K562 (cell line): ENCODE measurements around the gene IGF1R. TPM values are rescaled to one million over a fixed set of nuclear protein-coding genes. Genes with fewer than 3 reads are reported as not detected.

Experiments used
- ATAC-seq: fragments of 200-7000 bp; cut with Tn5 transposase; 3 replicates; pipeline ENCODE4 v1.9.1; 2020; ENCODE audit warnings: moderate library complexity
- BruUV-seq: library from RNA; stranded (reverse); fragments of 400-500 nt; replicated peaks from 2 replicates; lab custom pipeline; 2021; lab: Mats Ljungman, UMichigan
- CTCF ChIA-PET: fragments of 300-600 bp; formaldehyde crosslinking; extraction: SDS; loops from one replicate; lab custom pipeline; 2021; ENCODE audit warnings: low intra/inter-chr PET ratio; lab: Yijun Ruan, JAX
- POLR2A ChIA-PET: fragments of 300-600, 350-650 bp; sonication (Branson Sonifier 250); formaldehyde crosslinking; extraction: SDS; loops from one replicate; lab custom pipeline; 2021; ENCODE audit warnings: antibody characterized with exemption, inconsistent platforms; lab: Yijun Ruan, JAX
- DNase-seq, 4 experiments: peaks; one replicate each; pipeline versions ENCODE4 v3.0.0 to v3.0.0-alpha.2; 2011 to 2018; ENCODE audit warnings: low spot score in 3 of 4, mixed read lengths in 3 of 4; ENCODE audit errors: extremely low read depth in 1 of 4
- FAIRE-seq: peaks from 2 replicates; lab custom pipeline; 2011; peaks lifted over from hg19 to GRCh38; lab: Jason Lieb, UNC
- H2AFZ ChIP-seq: 2 replicates; pipeline ENCODE4 v1.6.0; 2011; ENCODE audit warnings: low read depth, low read length, control low read depth, inconsistent platforms
- H3K27ac ChIP-seq: fragments of 200-600 bp; 3 replicates; pipeline ENCODE4 v1.8.0; 2011; ENCODE audit warnings: low read depth, mild to moderate bottlenecking, control low read depth, inconsistent platforms, low read length, moderate library complexity, mixed read lengths; ENCODE audit errors: extremely low read depth
- H3K27me3 ChIP-seq, 2 experiments: fragments of 300-600 bp in 1 of 2; 2 replicates in 1 of 2; 3 replicates in 1 of 2; pipeline versions ENCODE4 v1.6.0 to v1.8.0; 2011; ENCODE audit warnings: inconsistent platforms in 2 of 2, low read length in 2 of 2, mild to moderate bottlenecking in 1 of 2, mixed read lengths in 1 of 2, moderate library complexity in 1 of 2; ENCODE audit not compliant: control insufficient read depth in 2 of 2, insufficient read depth in 2 of 2
- H3K36me3 ChIP-seq: fragments of 300-600 bp; 3 replicates; pipeline ENCODE4 v1.8.0; 2011; ENCODE audit warnings: mild to moderate bottlenecking, low read length, inconsistent platforms; ENCODE audit not compliant: control insufficient read depth, insufficient read depth
- H3K4me1 ChIP-seq, 2 experiments: fragments of 200-600 bp in 1 of 2; replicated peaks in 1 of 2; 2 replicates in 1 of 2; 3 replicates in 1 of 2; pipeline versions ENCODE4 v1.5.1 to v1.8.0; 2011; ENCODE audit warnings: inconsistent platforms in 2 of 2, low read length in 2 of 2, mild to moderate bottlenecking in 1 of 2, mixed read lengths in 1 of 2, moderate library complexity in 1 of 2; ENCODE audit not compliant: control insufficient read depth in 2 of 2, insufficient read depth in 2 of 2
- H3K4me2 ChIP-seq: 2 replicates; pipeline ENCODE4 v1.6.1; 2011; ENCODE audit warnings: low read length, control low read depth, inconsistent platforms, mixed read lengths; ENCODE audit not compliant: insufficient read depth
- H3K4me3 ChIP-seq: fragments of 200-600 bp; sonication (generic), shearing (Covaris generic); 2 replicates; pipeline ENCODE4 v1.5.1; 2016; ENCODE audit warnings: control low read depth, inconsistent platforms
- H3K79me2 ChIP-seq: fragments of 200-600 bp; 3 replicates; pipeline ENCODE4 v1.8.0; 2011; ENCODE audit warnings: low read length, inconsistent platforms; ENCODE audit not compliant: control insufficient read depth, insufficient read depth
- H3K9ac ChIP-seq, 2 experiments: 2 replicates each; pipeline versions ENCODE4 v1.6.0 to v1.6.1; 2011; ENCODE audit warnings: low read depth in 2 of 2, low read length in 2 of 2, control low read depth in 1 of 2, inconsistent platforms in 1 of 2, mild to moderate bottlenecking in 1 of 2, mixed read lengths in 1 of 2; ENCODE audit not compliant: insufficient read depth in 1 of 2
- H3K9me1 ChIP-seq: one replicate; pipeline ENCODE4 v1.6.0; 2011; ENCODE audit warnings: inconsistent platforms, mild to moderate bottlenecking, low read length, moderate library complexity; ENCODE audit not compliant: control insufficient read depth, insufficient read depth
- H3K9me3 ChIP-seq: replicated peaks from 2 replicates; pipeline ENCODE4 v1.5.1; 2011; ENCODE audit warnings: low read depth, low read length, inconsistent platforms; ENCODE audit not compliant: control insufficient read depth, insufficient read depth
- H4K20me1 ChIP-seq: replicated peaks from 2 replicates; pipeline ENCODE4 v1.6.1; 2011; ENCODE audit warnings: low read length, inconsistent platforms, mixed read lengths; ENCODE audit not compliant: control insufficient read depth, insufficient read depth
- ARNT ChIP-seq, 2 experiments: fragments of 450-650 bp; IDR thresholded peaks; 2 replicates each; pipeline ENCODE4 v1.6.1; 2016; ENCODE audit warnings: mild to moderate bottlenecking in 1 of 2
- C11orf30 ChIP-seq: fragments of 450-650 bp; IDR thresholded peaks from 2 replicates; pipeline ENCODE4 v1.6.1; 2016; ENCODE audit warnings: low read depth, mild to moderate bottlenecking
- CBFB ChIP-seq: sonication (generic); formaldehyde crosslinking; IDR thresholded peaks from 2 replicates; pipeline ENCODE4 v1.4.0; 2020; ENCODE audit warnings: mild to moderate bottlenecking, missing genetic modification reagents
- CEBPG ChIP-seq, 3 experiments: fragments of 200-800 bp in 1 of 3; sonication (Bioruptor generic) in 1 of 3; sonication (generic) in 1 of 3; formaldehyde crosslinking in 1 of 3; IDR thresholded peaks in 2 of 3; conservative IDR thresholded peaks in 1 of 3; 2 replicates each; pipeline versions ENCODE4 v1.6.1 to v1.8.0; 2016 to 2022; ENCODE audit warnings: missing compliant biosample characterization in 2 of 3, missing genetic modification characterization in 2 of 3, mild to moderate bottlenecking in 1 of 3, missing genetic modification reagents in 1 of 3
- GTF2A2 ChIP-seq: IDR thresholded peaks from 2 replicates; pipeline ENCODE4 v1.6.1; 2016; ENCODE audit warnings: mild to moderate bottlenecking, missing genetic modification characterization, missing compliant biosample characterization
- PBX2 ChIP-seq, 2 experiments: IDR thresholded peaks in 1 of 2; conservative IDR thresholded peaks in 1 of 2; 2 replicates each; pipeline ENCODE4 v1.6.1; 2016; ENCODE audit warnings: low read depth in 2 of 2, mild to moderate bottlenecking in 1 of 2, missing compliant biosample characterization in 1 of 2, missing genetic modification characterization in 1 of 2, moderate library complexity in 1 of 2
- SOX6 ChIP-seq: fragments of 450-650 bp; IDR thresholded peaks from 2 replicates; pipeline ENCODE4 v1.6.1; 2014; ENCODE audit warnings: mild to moderate bottlenecking
- STAT5B ChIP-seq: fragments of 250-450 bp; sonication (Bioruptor Pico); IDR thresholded peaks from 2 replicates; pipeline ENCODE4 v1.8.0; 2021; ENCODE audit warnings: mild to moderate bottlenecking, inconsistent platforms
- ZNF316 ChIP-seq: fragments of 450-650 bp; IDR thresholded peaks from 2 replicates; pipeline ENCODE4 v1.6.1; 2016
- WGBS: fragments of 100-300 bp; shearing (Covaris generic); methylation state at CpG from one replicate; pipeline ENCODE4 v1.1.6; 2016; ENCODE audit warnings: low coverage, mixed read lengths; ENCODE audit not compliant: insufficient coverage; ENCODE audit errors: missing lambda C conversion rate; 5-methylcytosine and 5-hydroxymethylcytosine counted together
- in situ Hi-C: fragments of 300-500 bp; cut with MboI; formaldehyde crosslinking; loops from 4 replicates; pipeline ENCODE4 v1.15.0; 2018; ENCODE audit warnings: inconsistent platforms, mixed read lengths
- intact Hi-C: fragments of 100-400 bp; cut with micrococcal nuclease; formaldehyde crosslinking; loops from 2 replicates; pipeline ENCODE4 v1.14.2; 2022
- polyA plus RNA-seq, 8 experiments: library from polyadenylated mRNA; depleted of rRNA in 4 of 8; stranded (reverse) in 5 of 8; unstranded in 3 of 8; fragments of >200 nt; fragmentation: Nextera tagmentation in 2 of 8; fragmentation: Illumina TruSeq in 1 of 8; extraction: Ambion mirVana in 2 of 8; extraction: Trizol in 1 of 8; gene quantifications; 2 replicates each; pipeline versions ENCODE4 v1.2.1 to v1.2.3, GENCODE V29; 2011 to 2014; ENCODE audit warnings: inconsistent platforms in 1 of 8, missing spikeins in 1 of 8
- total RNA-seq, 7 experiments: library from RNA; depleted of rRNA in 6 of 7; stranded (reverse); fragments of >200 nt in 6 of 7; fragmentation: Illumina TruSeq in 2 of 7; extraction: Trizol in 2 of 7; gene quantifications; 2 replicates each; pipeline versions ENCODE4 v1.2.1 to v1.2.3, GENCODE V29; 2011 to 2021; ENCODE audit warnings: low replicate concordance in 1 of 7
- TF ChIP-seq, protein P1 (sequence below), 2 experiments: IDR thresholded peaks; 2 replicates each; pipeline ENCODE4 v1.6.1; 2011; ENCODE audit warnings: borderline replicate concordance in 1 of 2, control low read depth in 1 of 2, low read depth in 1 of 2, low read length in 1 of 2, mild to moderate bottlenecking in 1 of 2, mixed read lengths in 1 of 2, moderate library complexity in 1 of 2; ENCODE audit not compliant: insufficient read depth in 1 of 2, insufficient read length in 1 of 2, poor library complexity in 1 of 2, severe bottlenecking in 1 of 2; ENCODE audit errors: extremely low read depth in 1 of 2

Gene IGF1R
- total and polyA plus RNA-seq, 9 of the 15 experiments (the other 6 are each of a cell fraction or from before 2014, with no cell fraction given), result 0.35 to 8.0 (median 1.6) TPM

GRCh38 chr15:98789020-98789419, 140.7 kb downstream of the IGF1R start:
- POLR2A ChIA-PET, result interaction anchor here (0.6 kb wide), 1 partner anchor 1261 kb away, joined by 3 read pairs; no protein-coding TSS in a partner anchor

DNA sequence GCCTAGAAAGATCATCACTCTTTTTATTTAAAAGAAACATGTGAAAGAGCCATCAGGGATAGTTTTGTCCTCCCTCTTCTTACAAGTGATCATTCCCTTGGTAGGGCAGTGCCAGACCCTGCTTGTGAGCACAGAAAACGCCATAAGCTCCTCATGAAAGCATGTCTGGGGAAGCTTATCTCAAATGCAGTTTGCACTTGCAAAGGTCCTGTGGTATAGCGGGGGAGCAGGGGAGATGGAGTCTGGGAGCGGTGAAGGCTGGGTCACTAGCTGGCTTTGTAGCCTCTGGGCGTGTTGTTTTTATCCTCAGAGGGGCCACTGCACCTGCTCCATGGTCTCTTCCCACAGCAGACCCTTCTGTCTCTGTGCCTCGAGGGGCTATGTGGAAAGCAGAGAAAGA, 141.9 kb downstream of the IGF1R start:
- H3K4me2 ChIP-seq, result no peak overlapping the region
- H4K20me1 ChIP-seq, result peaks cover 11% of the 10 kb centered on the region; the same call in 1 of the 2 replicates

More at GRCh38 chr15:98789020-98789419, 140.7 kb downstream of the IGF1R start:
- Histone ChIP-seq H4K20me1 (0 out of 2 replicates have a peak, but pooled peaks cover 4% of the 10 kb centered on the region), H3K9ac (no peak overlapping the region), H3K9me3 (no peaks in the 10 kb centered on the region), H3K79me2 (no peaks in the 10 kb centered on the region), H3K9me1 (no peaks in the 10 kb centered on the region), H3K36me3 (no peaks in the 10 kb centered on the region), H3K4me1 (no peaks in the 10 kb centered on the region), H3K27me3 (peaks cover 0 to 21% of the 10 kb centered on the region in 2 experiments; a peak in 3 of 5 replicates), H3K4me3 (no peak overlapping the region), H2AFZ (no peak overlapping the region), H3K27ac (no peak overlapping the region), H3K4me2 (no peak overlapping the region)
- in situ Hi-C loops, result no loop called here
- 0% methylated on average over 4 of the region's 4 CpGs for WGBS
- no peak for ATAC-seq
- no peak for FAIRE-seq
- TF ChIP-seq C11orf30, result 0 out of 2 replicates have a peak, but pooled peaks have one; percentile 14
- TF ChIP-seq, protein P1, sequence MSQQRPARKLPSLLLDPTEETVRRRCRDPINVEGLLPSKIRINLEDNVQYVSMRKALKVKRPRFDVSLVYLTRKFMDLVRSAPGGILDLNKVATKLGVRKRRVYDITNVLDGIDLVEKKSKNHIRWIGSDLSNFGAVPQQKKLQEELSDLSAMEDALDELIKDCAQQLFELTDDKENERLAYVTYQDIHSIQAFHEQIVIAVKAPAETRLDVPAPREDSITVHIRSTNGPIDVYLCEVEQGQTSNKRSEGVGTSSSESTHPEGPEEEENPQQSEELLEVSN (IDR thresholded peaks at IDR 0.05; ENCODE audit: borderline replicate concordance in 1 of 2, extremely low read depth in 1 of 2, insufficient read depth in 1 of 2, insufficient read length in 1 of 2, low read depth in 1 of 2, low read length in 1 of 2, poor library complexity in 1 of 2, severe bottlenecking in 1 of 2), result no peak
- peak; percentile 35; the same call in 1 of the 2 replicates for TF ChIP-seq ZNF316
- CTCF ChIA-PET, result no interaction called here
- DNase-seq, result no peak
- intact Hi-C loops, result loop anchor here (10.0 kb wide), 1 partner anchor 266 kb away; no protein-coding TSS in a partner anchor
- no TSS peak for BruUV-seq

More for the DNA sequence above, 141.9 kb downstream of the IGF1R start:
- no peak overlapping the region for H3K9ac ChIP-seq
- intact Hi-C loops (no loop called here), in situ Hi-C loops (no loop called here)
- no TSS peak for BruUV-seq
- no peak overlapping the region for H3K4me3 ChIP-seq
- WGBS, result 0% methylated on average over 5 of the region's 5 CpGs
- FAIRE-seq (no peak), DNase-seq (no peak), ATAC-seq (no peak)
- ChIA-PET POLR2A (no interaction called here), CTCF (no interaction called here)
- H3K4me1 ChIP-seq, result no peaks in the 10 kb centered on the region
- H2AFZ ChIP-seq, result no peak overlapping the region
- TF ChIP-seq CEBPG (CRISPR knock-in tag; IDR thresholded peaks at IDR 0.05), result no peak
- TF ChIP-seq CEBPG (tag; conservative IDR thresholded peaks at IDR 0.05 in 1 of 2, IDR thresholded peaks at IDR 0.05 in 1 of 2), result no peak
- TF ChIP-seq ARNT (IDR thresholded peaks at IDR 0.05), result no peak
- TF ChIP-seq SOX6, result no peak
- no peak for TF ChIP-seq CBFB (CRISPR knock-in tag)
- TF ChIP-seq STAT5B (CRISPR knock-in tag), result no peak
- TF ChIP-seq PBX2 (CRISPR knock-in tag; IDR thresholded peaks at IDR 0.05; ENCODE audit: low read depth), result no peak
- no peak for TF ChIP-seq PBX2 (tag; conservative IDR thresholded peaks at IDR 0.05; ENCODE audit: low read depth)
- no peak for TF ChIP-seq GTF2A2
- peaks cover 5 to 21% of the 10 kb centered on the region in 2 experiments; a peak in 3 of 5 replicates for H3K27me3 ChIP-seq
- H3K27ac ChIP-seq, result no peak overlapping the region
- no peaks in the 10 kb centered on the region for H3K9me1 ChIP-seq
- no peaks in the 10 kb centered on the region for H3K36me3 ChIP-seq
- no peaks in the 10 kb centered on the region for H3K79me2 ChIP-seq
- no peaks in the 10 kb centered on the region for H3K9me3 ChIP-seq
